Mesothelial cell of epicardium (in vitro differentiated cells): ENCODE data around the gene PAEP. TPM values are rescaled to one million over a fixed set of nuclear protein-coding genes. Genes with fewer than 3 reads are reported as not detected.
A peak's percentile ranks its signal among the peaks of the same experiment; 100 is the strongest.
"Not testable (repeated sequence)": the region's sequence is repeated elsewhere in the genome, so short reads cannot be mapped to it uniquely, and the experiment has no call there.

Source experiments
- DNase-seq, 2 experiments: peaks; one replicate each; pipeline ENCODE4 v3.0.0; 2021; ENCODE audit warnings: low spot score in 2 of 2; ENCODE audit not compliant: unreplicated experiment in 2 of 2
- H3K27ac Mint-ChIP-seq: 2 replicates; pipeline ENCODE4 v1.8.0; 2021; ENCODE audit warnings: mixed read lengths
- H3K27me3 Mint-ChIP-seq: 2 replicates; pipeline ENCODE4 v1.8.0; 2021; ENCODE audit warnings: low read depth, mixed read lengths
- H3K36me3 Mint-ChIP-seq: 2 replicates; pipeline ENCODE4 v1.8.0; 2021; ENCODE audit warnings: mixed read lengths
- H3K4me1 Mint-ChIP-seq: 2 replicates; pipeline ENCODE4 v1.8.0; 2021; ENCODE audit warnings: mixed read lengths
- H3K4me3 Mint-ChIP-seq: 2 replicates; pipeline ENCODE4 v1.8.0; 2021; ENCODE audit warnings: mild to moderate bottlenecking, moderate library complexity, mixed read lengths
- H3K9me3 Mint-ChIP-seq: 2 replicates; pipeline ENCODE4 v1.8.0; 2021; ENCODE audit warnings: mixed read lengths
- CTCF ChIP-seq: fragments of 200-600 bp; sonication (generic); IDR thresholded peaks from one replicate; pipeline ENCODE4 v1.5.0; 2021; ENCODE audit warnings: antibody characterized with exemption; ENCODE audit not compliant: unreplicated experiment
- total RNA-seq: library from RNA; stranded (reverse); gene quantifications from 3 replicates; pipeline ENCODE4 v1.2.1, GENCODE V29; 2021

Gene PAEP
- total RNA-seq, 1 donor from 2014 or later = not detected

GRCh38 chr9:135544981-135545635 is 16.4 kb upstream of the PAEP start:
- no peak for DNase-seq
- TF ChIP-seq CTCF = no peak
- H3K27ac Mint-ChIP-seq = no peak overlapping the region
- no peaks in the 10 kb centered on the region for H3K36me3 Mint-ChIP-seq
- no peaks in the 10 kb centered on the region for H3K27me3 Mint-ChIP-seq
- H3K4me3 Mint-ChIP-seq = no peak overlapping the region
- peaks cover 4% of the 10 kb centered on the region for H3K9me3 Mint-ChIP-seq
- peaks cover 21% of the 10 kb centered on the region for H3K4me1 Mint-ChIP-seq

- not testable (repeated sequence) for H3K4me3 Mint-ChIP-seq, H3K27me3 Mint-ChIP-seq
Observed at GRCh38 chr9:135545646-135546176, 15.8 kb upstream of the PAEP start, which contains the start of gene OBP2A. TSS of gene OBP2A (plus strand) at chr9:135546126. CDS start at chr9:135546181, 55 bp downstream.

GRCh38 chr9:135546792-135547617 is 14.6 kb upstream of the PAEP start:
- H3K4me1 Mint-ChIP-seq = peaks cover 21% of the 10 kb centered on the region
- H3K4me3 Mint-ChIP-seq, H3K27me3 Mint-ChIP-seq, H3K9me3 Mint-ChIP-seq, H3K27ac Mint-ChIP-seq, H3K36me3 Mint-ChIP-seq: not testable (repeated sequence)
- peak in 1 of 2 experiments; percentile 28 for DNase-seq

More at GRCh38 chr9:135545646-135546176, 15.8 kb upstream of the PAEP start, which contains the start of gene OBP2A:
- not testable (repeated sequence) for H3K27ac Mint-ChIP-seq, H3K36me3 Mint-ChIP-seq, DNase-seq, H3K9me3 Mint-ChIP-seq
- peaks cover 21% of the 10 kb centered on the region for H3K4me1 Mint-ChIP-seq

- Mint-ChIP-seq H3K36me3 (no peaks in the 10 kb centered on the region), H3K27ac (no peak overlapping the region), H3K4me1 (peaks cover 12% of the 10 kb centered on the region), H3K9me3 (no peaks in the 10 kb centered on the region), H3K27me3 (no peaks in the 10 kb centered on the region), H3K4me3 (no peak overlapping the region)
- TF ChIP-seq CTCF = no peak
- peak in 1 of 2 experiments; percentile 17 for DNase-seq
Observed at GRCh38 chr9:135547756-135548736, 13.5 kb upstream of the PAEP start.

- H3K36me3 Mint-ChIP-seq, H3K27ac Mint-ChIP-seq, H3K4me1 Mint-ChIP-seq, H3K9me3 Mint-ChIP-seq, H3K4me3 Mint-ChIP-seq, H3K27me3 Mint-ChIP-seq, DNase-seq: not testable (repeated sequence)
Observed at GRCh38 chr9:135549478-135550343, 11.8 kb upstream of the PAEP start.

- Mint-ChIP-seq H3K27me3 (no peaks in the 10 kb centered on the region), H3K4me1 (no peaks in the 10 kb centered on the region), H3K27ac (no peak overlapping the region), H3K4me3 (no peak overlapping the region), H3K9me3 (peaks cover 8% of the 10 kb centered on the region), H3K36me3 (no peaks in the 10 kb centered on the region)
- TF ChIP-seq CTCF = no peak
- DNase-seq = no peak
Observed at GRCh38 chr9:135550344-135550918, 11.1 kb upstream of the PAEP start.
